Activated naive CD8-positive, alpha-beta T cell treated with anti-CD3 and anti-CD28 coated beads, Interleukin-2, amount 10 ng/mL, durations not matched to agents 7 days and 5 days (primary cell): ENCODE measurements around the gene WDR90. TPM values are rescaled to one million over a fixed set of nuclear protein-coding genes. Genes with fewer than 3 reads are reported as not detected.

Source experiments
- ATAC-seq: fragments of 150-1000 bp; cut with Tn5 transposase; one replicate; pipeline ENCODE4 v1.10.0; 2021; ENCODE audit warnings: low read depth, moderate library complexity
- POLR2A ChIA-PET: fragments of 350-600 bp; sonication (Branson Sonifier 250); formaldehyde crosslinking; loops from one replicate; lab custom pipeline; 2021; ENCODE audit warnings: antibody characterized with exemption; lab: Charles Lee
- DNase-seq: peaks from one replicate; pipeline ENCODE4 v3.0.0; 2021
- H3K27ac Mint-ChIP-seq: one replicate; pipeline ENCODE4 v1.8.0; 2022; ENCODE audit warnings: mild to moderate bottlenecking, mixed read lengths
- H3K27me3 Mint-ChIP-seq: one replicate; pipeline ENCODE4 v1.8.0; 2022; ENCODE audit warnings: mild to moderate bottlenecking, moderate library complexity, mixed read lengths
- H3K36me3 Mint-ChIP-seq: one replicate; pipeline ENCODE4 v1.8.0; 2021; ENCODE audit warnings: mild to moderate bottlenecking, mixed read lengths
- H3K4me1 Mint-ChIP-seq: one replicate; pipeline ENCODE4 v1.8.0; 2021; ENCODE audit warnings: mixed read lengths
- H3K4me3 Mint-ChIP-seq: one replicate; pipeline ENCODE4 v1.8.0; 2022; ENCODE audit warnings: mild to moderate bottlenecking, moderate library complexity, mixed read lengths
- H3K9me3 Mint-ChIP-seq: one replicate; pipeline ENCODE4 v1.8.0; 2021; ENCODE audit warnings: mixed read lengths
- total RNA-seq, 2 experiments: library from RNA; stranded (reverse); gene quantifications; one replicate each; pipeline ENCODE4 v1.2.3, GENCODE V29; 2021

Gene WDR90
- total RNA-seq, 2 experiments from 2014 or later, result 73.2 to 79.1 TPM

- Mint-ChIP-seq H3K36me3 (no peaks in the 10 kb centered on the region), H3K9me3 (no peaks in the 10 kb centered on the region), H3K4me1 (no peaks in the 10 kb centered on the region), H3K4me3 (no peak overlapping the region), H3K27me3 (no peaks in the 10 kb centered on the region), H3K27ac (no peak overlapping the region)
- no peak for DNase-seq
- ATAC-seq, result no peak
- POLR2A ChIA-PET, result no interaction called here
These were observed 28.3 kb upstream of the WDR90 start for GRCh38 chr16:620700-621525.

GRCh38 chr16:621526-622105 is 27.5 kb upstream of the WDR90 start:
- no peaks in the 10 kb centered on the region for H3K4me1 Mint-ChIP-seq
- no peaks in the 10 kb centered on the region for H3K9me3 Mint-ChIP-seq
- ATAC-seq (no peak), DNase-seq (no peak)
- H3K4me3 Mint-ChIP-seq, result no peak overlapping the region
- POLR2A ChIA-PET, result no interaction called here
- no peaks in the 10 kb centered on the region for H3K27me3 Mint-ChIP-seq
- H3K27ac Mint-ChIP-seq, result no peak overlapping the region
- no peaks in the 10 kb centered on the region for H3K36me3 Mint-ChIP-seq

- Mint-ChIP-seq H3K4me1 (no peaks in the 10 kb centered on the region), H3K4me3 (no peak overlapping the region), H3K36me3 (no peaks in the 10 kb centered on the region), H3K27ac (no peak overlapping the region), H3K9me3 (no peaks in the 10 kb centered on the region), H3K27me3 (no peaks in the 10 kb centered on the region)
- DNase-seq (no peak), ATAC-seq (no peak)
- POLR2A ChIA-PET, result interaction anchor here (0.7 kb wide), 1 partner anchor 384 kb away, joined by 3 read pairs; no protein-coding TSS in a partner anchor
These were observed 26.3 kb upstream of the WDR90 start for GRCh38 chr16:622920-623280.

GRCh38 chr16:624526-625070 is 24.6 kb upstream of the WDR90 start:
- ATAC-seq, result no peak
- no peak for DNase-seq
- H3K27me3 Mint-ChIP-seq, result no peaks in the 10 kb centered on the region
- POLR2A ChIA-PET, result no interaction called here
- no peak overlapping the region for H3K4me3 Mint-ChIP-seq
- H3K36me3 Mint-ChIP-seq, result no peaks in the 10 kb centered on the region
- no peaks in the 10 kb centered on the region for H3K4me1 Mint-ChIP-seq
- H3K9me3 Mint-ChIP-seq, result no peaks in the 10 kb centered on the region
- H3K27ac Mint-ChIP-seq, result no peak overlapping the region

GRCh38 chr16:625117-625976 is 23.8 kb upstream of the WDR90 start:
- POLR2A ChIA-PET, result no interaction called here
- Mint-ChIP-seq H3K27me3 (no peaks in the 10 kb centered on the region), H3K4me3 (no peak overlapping the region), H3K36me3 (no peaks in the 10 kb centered on the region), H3K4me1 (no peaks in the 10 kb centered on the region), H3K27ac (no peak overlapping the region), H3K9me3 (no peaks in the 10 kb centered on the region)
- DNase-seq (no peak), ATAC-seq (no peak)

- ATAC-seq (no peak), DNase-seq (no peak)
- no peaks in the 10 kb centered on the region for H3K9me3 Mint-ChIP-seq
- H3K4me3 Mint-ChIP-seq, result no peak overlapping the region
- no peak overlapping the region for H3K27ac Mint-ChIP-seq
- no peaks in the 10 kb centered on the region for H3K36me3 Mint-ChIP-seq
- POLR2A ChIA-PET, result no interaction called here
- H3K27me3 Mint-ChIP-seq, result no peaks in the 10 kb centered on the region
- H3K4me1 Mint-ChIP-seq, result no peaks in the 10 kb centered on the region
These were observed 23.0 kb upstream of the WDR90 start for GRCh38 chr16:625977-626765.

- no peak for ATAC-seq
These were observed 22.2 kb upstream of the WDR90 start for GRCh38 chr16:626787-627453.

GRCh38 chr16:627454-628239 is 21.5 kb upstream of the WDR90 start:
- ATAC-seq, result no peak
- Mint-ChIP-seq H3K4me3 (no peak overlapping the region), H3K27me3 (no peaks in the 10 kb centered on the region), H3K4me1 (no peaks in the 10 kb centered on the region), H3K36me3 (no peaks in the 10 kb centered on the region), H3K27ac (no peak overlapping the region), H3K9me3 (no peaks in the 10 kb centered on the region)
- no peak for DNase-seq
- POLR2A ChIA-PET, result no interaction called here

More at GRCh38 chr16:626787-627453, 22.2 kb upstream of the WDR90 start:
- H3K9me3 Mint-ChIP-seq, result no peaks in the 10 kb centered on the region
- POLR2A ChIA-PET, result no interaction called here
- no peaks in the 10 kb centered on the region for H3K4me1 Mint-ChIP-seq
- H3K4me3 Mint-ChIP-seq, result no peak overlapping the region
- H3K36me3 Mint-ChIP-seq, result no peaks in the 10 kb centered on the region
- no peaks in the 10 kb centered on the region for H3K27me3 Mint-ChIP-seq
- no peak for DNase-seq
- H3K27ac Mint-ChIP-seq, result no peak overlapping the region

- no peak overlapping the region for H3K27ac Mint-ChIP-seq
- DNase-seq, result no peak
- POLR2A ChIA-PET, result no interaction called here
These were observed 20.7 kb upstream of the WDR90 start for GRCh38 chr16:628321-629061.

GRCh38 chr16:629185-629832 is 19.9 kb upstream of the WDR90 start:
- H3K36me3 Mint-ChIP-seq, result no peaks in the 10 kb centered on the region
- POLR2A ChIA-PET, result no interaction called here
- no peak overlapping the region for H3K4me3 Mint-ChIP-seq

More at GRCh38 chr16:628321-629061, 20.7 kb upstream of the WDR90 start:
- H3K27me3 Mint-ChIP-seq, result no peaks in the 10 kb centered on the region
- H3K4me3 Mint-ChIP-seq, result no peak overlapping the region
- H3K4me1 Mint-ChIP-seq, result no peaks in the 10 kb centered on the region
- ATAC-seq, result no peak
- H3K9me3 Mint-ChIP-seq, result no peaks in the 10 kb centered on the region
- H3K36me3 Mint-ChIP-seq, result no peaks in the 10 kb centered on the region

GRCh38 chr16:629833-630248 is 19.3 kb upstream of the WDR90 start:
- no peak for ATAC-seq
- POLR2A ChIA-PET, result no interaction called here
- H3K4me1 Mint-ChIP-seq, result peaks cover under 1% of the 10 kb centered on the region
- DNase-seq, result no peak
- no peaks in the 10 kb centered on the region for H3K36me3 Mint-ChIP-seq
- H3K4me3 Mint-ChIP-seq, result no peak overlapping the region
- no peaks in the 10 kb centered on the region for H3K27me3 Mint-ChIP-seq
- H3K9me3 Mint-ChIP-seq, result no peaks in the 10 kb centered on the region
- no peak overlapping the region for H3K27ac Mint-ChIP-seq

More at GRCh38 chr16:629185-629832, 19.9 kb upstream of the WDR90 start:
- Mint-ChIP-seq H3K27ac (no peak overlapping the region), H3K9me3 (no peaks in the 10 kb centered on the region), H3K27me3 (no peaks in the 10 kb centered on the region), H3K4me1 (no peaks in the 10 kb centered on the region)
- ATAC-seq (no peak), DNase-seq (no peak)
